Epithelial cell of proximal tubule (primary cell): ENCODE data around the gene GRB7. TPM values are rescaled to one million over a fixed set of nuclear protein-coding genes. Genes with fewer than 3 reads are reported as not detected.

Experiments
- DNase-seq: peaks from one replicate; pipeline ENCODE4 v3.0.0-alpha.2; 2011; ENCODE audit warnings: low read depth
- H3K4me3 ChIP-seq: 2 replicates; pipeline ENCODE4 v1.5.1; 2011; ENCODE audit warnings: low read depth, mild to moderate bottlenecking, low read length
- CTCF ChIP-seq: conservative IDR thresholded peaks from 2 replicates; pipeline ENCODE4 v1.5.1; 2012; ENCODE audit warnings: low read depth, mild to moderate bottlenecking, low read length
- total RNA-seq: library from RNA; depleted of rRNA; stranded (reverse); fragments of >200 nt; gene quantifications from 2 replicates; pipeline ENCODE4 v1.2.3, GENCODE V29; 2015

Gene GRB7
- total RNA-seq, 1 donor from 2014 or later: 42.0 TPM

- TF ChIP-seq CTCF: no peak
- DNase-seq: no peak
- H3K4me3 ChIP-seq: no peak overlapping the region
These were observed 25.9 kb upstream of the GRB7 start for GRCh38 chr17:39711851-39712250.

- no peak for DNase-seq
- no peak for TF ChIP-seq CTCF
- no peak overlapping the region for H3K4me3 ChIP-seq
These were observed 23.5 kb upstream of the GRB7 start for GRCh38 chr17:39714234-39714633.

GRCh38 chr17:39715375-39716072 lies 22.2 kb upstream of the GRB7 start:
- no peak for DNase-seq
- no peak for TF ChIP-seq CTCF

GRCh38 chr17:39716073-39716818 lies 21.5 kb upstream of the GRB7 start:
- no peak overlapping the region for H3K4me3 ChIP-seq
- DNase-seq: no peak
- TF ChIP-seq CTCF: no peak

More at GRCh38 chr17:39715375-39716072, 22.2 kb upstream of the GRB7 start:
- H3K4me3 ChIP-seq: no peak overlapping the region

GRCh38 chr17:39716879-39717536 lies 20.7 kb upstream of the GRB7 start:
- no peak for DNase-seq
- H3K4me3 ChIP-seq: no peak overlapping the region
- TF ChIP-seq CTCF: no peak

- no peak for DNase-seq
- H3K4me3 ChIP-seq: no peak overlapping the region
- TF ChIP-seq CTCF: no peak
These were observed 20.1 kb upstream of the GRB7 start for GRCh38 chr17:39717660-39718059.
